Measurements from ENCODE around the gene HS6ST1. TPM values are rescaled to one million over a fixed set of nuclear protein-coding genes. Genes with fewer than 3 reads are reported as not detected.

Gene HS6ST1
- total RNA-seq, 4 donors from 2014 or later: 16.1 to 38.6 (median 26.5) TPM

DNA sequence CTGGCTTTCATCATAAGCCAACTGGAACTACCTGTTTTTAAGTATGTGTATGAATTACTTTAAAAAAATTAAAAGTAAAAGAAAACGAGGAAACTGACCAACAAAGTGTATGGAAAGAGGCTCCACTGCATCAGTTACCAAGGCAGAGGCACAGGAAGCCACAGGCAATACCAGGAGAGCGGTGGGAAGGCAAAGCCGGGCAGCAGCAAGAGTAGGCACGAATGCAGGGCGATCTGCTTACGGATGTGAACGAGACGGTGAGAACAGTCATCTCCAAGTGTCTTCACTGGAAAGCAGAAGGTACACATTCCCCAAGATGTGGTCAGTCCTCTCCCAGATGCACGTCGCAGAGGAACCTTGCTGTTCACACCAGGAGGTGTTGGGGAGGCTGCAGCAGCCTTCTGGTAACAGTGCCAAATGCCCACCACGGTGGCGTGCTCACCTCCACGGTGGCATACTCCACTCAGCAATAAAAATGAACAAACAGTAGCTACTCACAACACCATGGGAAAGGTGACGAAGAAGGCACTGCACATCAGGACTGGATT is 43.1 kb downstream of the HS6ST1 start:
- Histone ChIP-seq H3K27me3 (no peaks in the 10 kb centered on the region), H3K27ac (no peak overlapping the region), H3K9me3 (no peaks in the 10 kb centered on the region), H3K4me3 (no peak overlapping the region), H3K4me1 (peaks cover 0 to 26% (median 7%) of the 10 kb centered on the region in 4 donors), H3K36me3 (peaks cover 0 to 6% (median 0%) of the 10 kb centered on the region in 4 donors)
- no peak for TF ChIP-seq POLR2A (IDR thresholded peaks at IDR 0.05)
- no peak for TF ChIP-seq POLR2AphosphoS5 (IDR thresholded peaks at IDR 0.05)
- TF ChIP-seq EP300 (IDR thresholded peaks at IDR 0.05; ENCODE audit: low read depth): no peak
- TF ChIP-seq, protein P1, sequence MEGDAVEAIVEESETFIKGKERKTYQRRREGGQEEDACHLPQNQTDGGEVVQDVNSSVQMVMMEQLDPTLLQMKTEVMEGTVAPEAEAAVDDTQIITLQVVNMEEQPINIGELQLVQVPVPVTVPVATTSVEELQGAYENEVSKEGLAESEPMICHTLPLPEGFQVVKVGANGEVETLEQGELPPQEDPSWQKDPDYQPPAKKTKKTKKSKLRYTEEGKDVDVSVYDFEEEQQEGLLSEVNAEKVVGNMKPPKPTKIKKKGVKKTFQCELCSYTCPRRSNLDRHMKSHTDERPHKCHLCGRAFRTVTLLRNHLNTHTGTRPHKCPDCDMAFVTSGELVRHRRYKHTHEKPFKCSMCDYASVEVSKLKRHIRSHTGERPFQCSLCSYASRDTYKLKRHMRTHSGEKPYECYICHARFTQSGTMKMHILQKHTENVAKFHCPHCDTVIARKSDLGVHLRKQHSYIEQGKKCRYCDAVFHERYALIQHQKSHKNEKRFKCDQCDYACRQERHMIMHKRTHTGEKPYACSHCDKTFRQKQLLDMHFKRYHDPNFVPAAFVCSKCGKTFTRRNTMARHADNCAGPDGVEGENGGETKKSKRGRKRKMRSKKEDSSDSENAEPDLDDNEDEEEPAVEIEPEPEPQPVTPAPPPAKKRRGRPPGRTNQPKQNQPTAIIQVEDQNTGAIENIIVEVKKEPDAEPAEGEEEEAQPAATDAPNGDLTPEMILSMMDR (IDR thresholded peaks at IDR 0.05): no peak
- WGBS, 2 donors (ENCODE audit: low coverage in 1 of 2): 91 to 95% methylated on average over 5 to 14 of the region's 14 CpGs
- intact Hi-C loops (cut with DNase I; ENCODE audit: low total_unique reads) (no loop called here), in situ Hi-C loops (cut with MboI; ENCODE audit: low pct_ligation_motif_present in 1 of 4, low pct_unique_long_range_greater_than_20kb in 1 of 4, low sequenced_read_pairs in 3 of 4) (no loop called here)
- no peak for DNase-seq

DNA sequence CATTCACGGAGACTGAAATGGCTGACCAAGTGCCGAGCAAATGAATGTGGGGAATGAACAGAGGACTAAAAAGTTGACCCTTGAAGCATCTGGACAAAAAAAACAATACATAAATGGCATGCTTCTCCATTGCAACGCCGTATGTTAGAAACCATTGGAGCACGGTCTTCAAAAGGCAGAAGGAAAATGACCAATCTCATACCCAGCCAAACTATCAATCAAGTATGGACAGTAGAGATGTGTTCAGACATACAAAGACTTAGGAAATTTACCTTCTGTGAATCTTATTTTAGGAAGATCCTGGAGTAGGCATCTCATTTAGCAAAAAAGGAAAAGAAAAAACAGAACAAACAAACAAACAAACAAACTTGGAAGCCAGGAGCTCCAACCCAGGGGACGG is 44.5 kb downstream of the HS6ST1 start:
- in situ Hi-C loops (cut with MboI; ENCODE audit: low pct_ligation_motif_present in 1 of 4, low pct_unique_long_range_greater_than_20kb in 1 of 4, low sequenced_read_pairs in 3 of 4) (no loop called here), intact Hi-C loops (cut with DNase I; ENCODE audit: low total_unique reads) (no loop called here)
- Histone ChIP-seq H3K36me3 (peaks cover 0 to 6% (median 0%) of the 10 kb centered on the region in 4 donors), H3K4me3 (no peak overlapping the region), H3K27ac (no peak overlapping the region), H3K4me1 (peaks cover 0 to 19% (median 7%) of the 10 kb centered on the region in 4 donors), H3K27me3 (no peaks in the 10 kb centered on the region), H3K9me3 (no peaks in the 10 kb centered on the region)
- TF ChIP-seq POLR2AphosphoS5 (IDR thresholded peaks at IDR 0.05) (no peak), EP300 (IDR thresholded peaks at IDR 0.05; ENCODE audit: low read depth) (no peak), POLR2A (IDR thresholded peaks at IDR 0.05) (no peak)
- TF ChIP-seq, protein P1 (IDR thresholded peaks at IDR 0.05): no peak
- 99 to 100% methylated on average over 2 to 6 of the region's 6 CpGs for WGBS, 2 donors (ENCODE audit: low coverage in 1 of 2)
- no peak for DNase-seq

DNA sequence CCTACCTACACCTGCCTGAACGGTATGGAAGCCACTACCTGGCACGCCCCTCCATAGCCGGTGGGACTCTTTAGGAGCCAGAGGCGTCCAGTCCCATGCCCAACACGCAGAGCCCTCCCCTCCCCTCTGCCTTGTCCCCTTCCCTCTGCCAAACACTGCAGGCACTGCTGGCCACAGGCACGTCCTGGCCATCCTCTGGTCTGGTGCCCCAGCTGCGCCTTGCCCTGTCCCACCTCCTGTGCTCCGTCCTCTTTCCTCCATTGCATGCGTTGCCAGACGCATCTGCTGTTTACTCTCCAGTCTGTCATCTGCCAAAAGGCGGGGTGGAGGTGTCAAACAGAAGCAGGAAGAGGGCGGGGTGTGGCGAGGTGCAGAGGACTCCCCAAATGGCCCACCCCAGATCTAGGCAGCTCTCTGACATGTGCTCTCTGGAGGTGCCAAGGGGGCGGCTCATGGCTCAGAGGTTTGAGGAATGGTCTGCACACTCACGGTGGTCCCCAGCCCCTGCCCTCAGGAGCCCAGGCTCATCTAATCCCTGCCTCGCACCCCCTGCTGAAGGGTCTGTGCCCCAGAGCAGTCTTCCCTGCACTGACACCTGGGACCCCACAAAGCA is 45.1 kb downstream of the HS6ST1 start:
- WGBS, 2 donors (ENCODE audit: low coverage in 1 of 2): 78% methylated on average over 16 of the region's 16 CpGs; no CpG with 5 or more reads in 1 of the 2 donors
- no peaks in the 10 kb centered on the region for H3K9me3 ChIP-seq
- no peak overlapping the region for H3K4me3 ChIP-seq
- no peak for TF ChIP-seq EP300 (IDR thresholded peaks at IDR 0.05; ENCODE audit: low read depth)
- TF ChIP-seq, protein P1 (IDR thresholded peaks at IDR 0.05): no peak
- no peak for TF ChIP-seq POLR2A (IDR thresholded peaks at IDR 0.05)
- no peak for TF ChIP-seq POLR2AphosphoS5 (IDR thresholded peaks at IDR 0.05)
- no peak overlapping the region for H3K27ac ChIP-seq
- no peaks in the 10 kb centered on the region for H3K27me3 ChIP-seq
- peaks cover 0 to 6% (median 0%) of the 10 kb centered on the region in 4 donors for H3K36me3 ChIP-seq
- in situ Hi-C loops (cut with MboI; ENCODE audit: low pct_ligation_motif_present in 1 of 4, low pct_unique_long_range_greater_than_20kb in 1 of 4, low sequenced_read_pairs in 3 of 4): no loop called here
- H3K4me1 ChIP-seq: peaks cover 0 to 15% (median 7%) of the 10 kb centered on the region in 4 donors
- DNase-seq: no peak
- intact Hi-C loops (cut with DNase I; ENCODE audit: low total_unique reads): no loop called here

DNA sequence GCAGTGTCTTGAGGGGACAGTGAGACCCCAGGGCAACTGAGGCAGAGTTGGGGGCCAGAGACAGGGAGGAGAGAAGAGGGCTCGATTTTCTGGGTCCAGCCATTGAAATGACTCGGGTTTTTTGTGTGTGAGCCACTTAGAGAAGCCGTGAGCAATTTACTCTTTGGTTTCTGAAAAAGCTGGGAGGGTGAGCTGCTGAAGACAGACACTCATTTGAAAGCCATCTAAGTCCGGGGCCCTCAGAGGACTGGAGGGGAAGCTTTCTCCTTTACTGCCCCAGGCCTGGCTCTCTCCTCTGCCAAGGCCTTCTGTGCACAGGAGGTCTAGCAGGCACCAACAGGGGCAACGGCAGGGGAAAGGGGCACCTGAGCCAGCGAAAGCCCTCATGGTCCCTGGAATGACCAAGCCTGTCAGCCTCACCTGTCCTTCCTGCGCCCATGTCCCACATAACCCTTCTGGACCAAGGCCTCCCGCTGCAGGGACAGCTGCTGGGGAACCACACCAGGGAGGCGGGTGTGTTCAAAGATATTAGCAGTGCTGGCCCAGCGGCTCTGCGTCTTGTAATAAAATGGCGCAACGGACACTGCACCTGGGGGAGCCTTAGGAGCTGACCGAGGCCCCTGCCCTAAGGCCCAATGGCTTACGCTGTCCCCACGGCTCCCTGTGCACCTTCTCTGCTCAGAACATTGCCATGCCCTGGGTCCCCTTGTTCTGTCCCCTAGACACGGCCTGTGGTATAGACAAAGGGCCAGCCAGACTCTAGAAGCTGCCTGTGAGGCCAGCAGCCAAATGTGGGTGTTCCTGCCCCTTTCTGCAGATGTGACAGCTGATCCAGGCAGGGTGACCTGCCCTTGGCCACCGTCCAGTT is 45.8 kb downstream of the HS6ST1 start:
- H3K36me3 ChIP-seq: peaks cover 0 to 6% (median 0%) of the 10 kb centered on the region in 4 donors

More for the DNA sequence above, 45.8 kb downstream of the HS6ST1 start:
- no peak overlapping the region for H3K27ac ChIP-seq
- no peaks in the 10 kb centered on the region for H3K27me3 ChIP-seq
- H3K9me3 ChIP-seq: no peaks in the 10 kb centered on the region
- H3K4me3 ChIP-seq: no peak overlapping the region
- TF ChIP-seq, protein P1 (IDR thresholded peaks at IDR 0.05): no peak
- no peak for TF ChIP-seq EP300 (IDR thresholded peaks at IDR 0.05; ENCODE audit: low read depth)
- TF ChIP-seq POLR2A (IDR thresholded peaks at IDR 0.05): no peak
- no peak for TF ChIP-seq POLR2AphosphoS5 (IDR thresholded peaks at IDR 0.05)
- DNase-seq: no peak
- in situ Hi-C loops (cut with MboI; ENCODE audit: low pct_ligation_motif_present in 1 of 4, low pct_unique_long_range_greater_than_20kb in 1 of 4, low sequenced_read_pairs in 3 of 4): no loop called here
- intact Hi-C loops (cut with DNase I; ENCODE audit: low total_unique reads): no loop called here
- H3K4me1 ChIP-seq: peaks cover 0 to 7% (median under 1%) of the 10 kb centered on the region in 4 donors
- 93% methylated on average over 18 of the region's 18 CpGs; no CpG with 5 or more reads in 1 of the 2 donors for WGBS, 2 donors (ENCODE audit: low coverage in 1 of 2)
